HG03457 (cell line): ENCODE data around the gene MTF1.

Experiments used
- ATAC-seq: cut with Tn5 transposase; IDR thresholded peaks from one replicate; pipeline ENCODE4 v1.9.1; 2021; ENCODE audit warnings: moderate number of reproducible peaks; ENCODE audit not compliant: unreplicated experiment

MTF1 gene

DNA sequence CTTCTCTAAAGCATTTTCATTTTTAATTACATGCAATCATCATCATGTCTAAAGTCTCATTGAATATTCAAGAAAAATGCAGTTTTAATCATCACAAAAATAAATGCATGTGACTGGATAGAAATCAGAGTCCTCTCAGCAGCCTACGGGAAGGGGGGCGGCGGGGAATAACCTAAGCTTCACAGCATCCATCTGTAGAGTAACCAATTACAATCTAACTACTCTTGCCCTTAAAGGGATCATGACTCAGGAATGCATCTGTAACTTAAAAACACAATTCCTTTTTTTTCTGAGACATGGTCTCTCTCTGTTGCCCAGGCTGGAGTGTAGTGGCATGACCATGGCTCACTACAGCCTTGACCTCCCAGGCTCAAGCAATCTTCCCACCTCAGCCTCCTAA lies 22.6 kb downstream of the MTF1 start:
- ATAC-seq, result no peak

DNA sequence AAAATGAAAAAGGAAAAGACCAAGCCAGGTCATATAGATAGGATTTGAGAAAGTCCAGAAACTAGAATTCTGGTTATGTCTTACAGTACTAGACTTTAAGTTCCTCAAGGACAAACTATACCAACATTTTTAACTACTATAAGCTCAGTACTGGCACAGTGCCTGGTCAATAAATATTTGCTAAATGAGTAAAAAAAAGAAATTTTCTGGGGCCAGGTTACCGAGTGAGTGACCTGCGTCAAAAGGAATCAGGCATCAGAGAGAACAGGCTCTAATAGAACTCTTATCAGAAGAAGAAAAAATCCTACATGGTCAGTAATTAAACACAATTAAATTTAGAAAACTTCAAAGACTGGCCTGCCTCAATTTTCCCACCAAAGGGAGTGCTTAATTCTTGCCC lies 27.6 kb downstream of the MTF1 start:
- no peak for ATAC-seq

DNA sequence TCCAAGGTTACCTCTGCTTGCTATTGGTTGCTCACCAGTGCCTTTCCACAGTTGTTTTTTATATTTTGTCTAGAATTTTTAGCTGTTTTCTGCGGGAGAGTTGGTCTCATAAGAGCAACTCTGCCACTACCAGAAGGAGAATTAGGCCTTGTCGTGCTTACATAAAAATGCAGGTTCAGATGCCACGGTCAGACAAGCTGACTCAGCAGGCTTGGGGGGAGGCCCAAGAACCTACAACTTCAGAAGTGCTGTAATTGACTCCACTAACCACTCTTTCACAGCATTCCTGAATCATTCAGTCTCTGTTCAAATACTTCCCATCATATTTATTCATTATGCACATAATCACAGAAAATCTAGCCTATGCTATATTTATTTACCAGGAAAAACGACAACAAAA lies 28.3 kb downstream of the MTF1 start:
- no peak for ATAC-seq

DNA sequence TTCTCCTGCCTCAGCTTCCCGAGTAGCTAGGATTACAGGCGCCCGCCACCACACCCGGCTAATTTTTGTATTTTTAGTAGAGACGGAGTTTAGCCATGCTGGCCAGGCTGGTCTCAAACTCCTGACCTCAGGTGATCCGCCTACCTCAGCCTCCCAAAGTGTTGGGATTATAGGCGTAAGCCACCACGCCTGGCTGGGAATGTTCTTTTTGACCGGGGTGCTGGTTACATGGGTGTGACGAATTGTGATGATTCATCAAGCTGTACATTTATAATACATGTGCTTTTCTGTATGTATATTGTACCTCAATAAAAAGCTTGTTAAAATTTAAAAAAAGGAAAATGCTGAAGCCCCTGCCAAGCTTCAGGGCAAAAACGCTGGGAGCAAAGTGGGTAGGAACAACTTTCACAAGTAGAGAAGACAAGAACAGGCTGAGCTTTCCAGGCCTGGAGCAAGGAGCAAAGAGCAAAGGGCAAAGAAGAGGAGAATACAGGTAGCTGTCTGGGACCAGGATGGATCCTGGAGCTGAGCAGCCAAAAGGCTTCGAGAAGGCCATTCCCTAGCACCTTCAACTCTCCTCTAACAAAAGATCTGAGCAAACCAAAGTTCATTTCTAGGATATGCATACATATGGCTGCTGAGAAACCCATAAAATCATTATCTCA lies 30.9 kb downstream of the MTF1 start:
- no peak for ATAC-seq

DNA sequence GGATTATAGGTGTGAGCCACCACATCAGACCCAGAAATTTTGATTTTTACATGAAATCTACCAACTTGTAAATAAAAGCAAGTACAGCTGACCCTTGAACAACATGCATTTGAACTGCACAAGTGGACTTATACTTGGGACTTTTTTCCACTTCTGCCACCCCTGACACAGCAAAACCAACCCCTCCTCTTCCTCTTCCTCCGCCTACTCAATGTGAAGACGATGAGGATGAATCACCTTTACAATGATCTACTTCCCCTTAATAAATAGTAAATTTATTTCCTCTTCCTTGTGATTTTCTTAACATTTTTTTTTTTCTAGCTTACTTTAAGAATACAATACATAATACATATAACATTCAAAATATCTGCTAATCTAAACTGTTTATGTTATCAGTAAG lies 33.9 kb downstream of the MTF1 start:
- ATAC-seq, result no peak

DNA sequence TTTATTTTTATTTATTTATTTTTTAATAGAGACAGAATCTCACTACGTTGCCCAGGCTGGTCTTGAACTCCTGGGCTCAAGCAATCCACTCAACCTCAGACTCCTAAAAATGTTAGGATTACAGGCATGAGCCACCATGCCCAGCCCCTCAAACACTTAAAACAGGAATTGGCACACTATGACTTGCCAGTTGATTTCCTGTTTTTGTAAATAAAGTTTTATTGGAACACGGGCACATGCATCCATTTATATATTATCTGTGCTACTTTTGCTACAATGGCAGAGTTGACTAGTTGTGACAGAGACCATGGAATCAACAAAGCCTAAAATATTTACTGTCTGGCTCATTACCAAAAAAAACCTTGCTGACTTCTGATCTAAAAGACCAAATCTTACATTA lies 35.4 kb downstream of the MTF1 start:
- ATAC-seq, result no peak

DNA sequence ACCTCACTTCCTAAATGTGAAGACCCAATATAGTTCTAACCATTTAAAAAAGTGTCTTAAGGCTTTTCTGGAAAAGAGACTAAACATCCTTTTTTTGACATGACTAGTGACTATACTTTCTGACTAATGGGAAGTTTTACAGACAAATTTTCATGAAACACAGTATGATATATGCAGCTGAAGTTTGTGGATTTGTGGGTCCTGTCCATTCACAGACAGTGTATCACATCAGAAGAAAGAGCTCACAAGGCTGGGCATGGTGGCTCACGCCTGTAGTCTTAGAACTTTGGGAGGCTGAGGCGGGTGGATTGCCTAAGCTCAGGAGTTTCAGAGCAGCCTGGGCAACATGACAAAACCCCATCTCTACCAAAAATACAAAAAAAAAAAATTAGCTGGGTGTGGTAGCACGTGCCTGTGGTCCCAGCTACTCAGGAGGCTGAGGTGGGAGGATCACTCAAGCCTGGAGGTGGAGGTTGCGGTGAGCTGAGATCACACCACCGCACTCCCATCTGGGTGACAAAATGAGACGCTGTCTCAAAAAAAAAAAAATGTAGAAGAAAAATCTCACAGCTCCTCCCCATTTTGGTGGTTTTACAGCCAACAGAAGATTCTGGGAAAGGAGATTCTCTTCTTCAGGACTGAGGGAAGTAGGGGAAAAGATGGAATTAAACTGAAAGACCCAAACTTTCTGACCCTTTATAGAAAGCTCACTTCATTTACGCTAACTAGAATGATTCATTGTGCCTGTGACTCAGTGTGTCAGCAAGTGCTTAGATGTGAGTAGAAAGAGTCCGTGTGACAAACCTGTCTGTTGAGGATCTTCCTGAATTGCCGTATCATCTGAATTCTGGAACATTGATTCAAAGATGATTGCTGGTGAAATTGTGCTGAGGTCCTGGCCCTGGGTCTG lies 36.2 kb downstream of the MTF1 start:
- no peak for ATAC-seq

DNA sequence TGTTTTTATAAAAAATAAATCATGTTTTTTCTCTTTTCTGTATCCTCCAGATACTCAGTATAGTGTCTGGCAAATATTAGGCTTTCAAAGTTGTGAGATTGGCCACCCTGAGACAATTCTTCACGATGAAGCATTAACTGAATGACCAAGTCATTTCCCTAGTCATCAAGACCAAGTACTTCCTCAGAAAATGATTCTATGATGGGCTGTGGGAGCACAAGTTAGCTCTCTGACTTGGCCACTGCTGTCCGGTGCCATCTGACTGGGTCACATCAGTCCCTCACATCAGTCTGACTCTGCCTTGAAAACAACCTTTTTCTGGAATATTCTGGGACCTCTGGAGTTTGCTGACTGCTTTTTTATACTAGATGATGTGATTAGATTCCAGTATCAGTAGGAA lies 37.9 kb downstream of the MTF1 start:
- no peak for ATAC-seq

DNA sequence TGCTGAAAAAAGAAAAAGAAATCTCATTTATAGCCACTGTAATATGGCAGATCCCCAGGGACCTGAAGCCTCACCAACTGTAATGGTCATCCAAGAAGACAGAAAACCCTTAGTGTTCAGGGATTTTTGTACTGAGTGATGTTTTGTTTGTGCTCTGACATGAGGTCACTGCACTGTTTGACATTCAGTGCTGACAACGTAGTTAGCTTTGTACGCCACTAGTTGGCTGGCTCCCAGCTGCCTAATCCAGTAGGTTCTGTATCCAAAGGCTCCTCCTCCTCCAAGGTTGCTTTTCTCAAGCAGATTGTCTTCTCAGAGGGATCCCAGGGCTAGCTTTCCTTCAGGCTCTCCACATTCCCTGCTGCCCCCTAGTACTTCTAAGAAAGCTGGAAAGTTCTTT lies 41.9 kb downstream of the MTF1 start:
- ATAC-seq, result no peak

DNA sequence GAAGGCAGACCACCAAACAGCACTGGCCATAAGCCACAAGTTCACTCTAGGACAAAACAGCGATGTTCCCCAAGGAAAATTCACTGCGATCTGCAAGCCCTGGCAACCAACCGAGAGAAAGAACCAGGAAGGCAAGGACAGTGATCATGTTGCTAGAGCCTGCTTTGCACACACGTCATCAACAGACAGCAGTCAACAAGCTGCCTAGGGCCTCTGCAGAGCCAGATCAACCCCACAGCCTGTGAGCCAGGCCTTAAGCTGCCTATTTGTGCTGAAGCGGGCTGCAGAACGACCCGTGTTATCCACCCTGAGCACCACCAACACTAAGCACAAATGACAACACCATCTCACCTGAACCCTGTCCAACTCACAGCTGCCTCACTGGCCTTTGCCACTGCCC lies 45.1 kb downstream of the MTF1 start:
- no peak for ATAC-seq

DNA sequence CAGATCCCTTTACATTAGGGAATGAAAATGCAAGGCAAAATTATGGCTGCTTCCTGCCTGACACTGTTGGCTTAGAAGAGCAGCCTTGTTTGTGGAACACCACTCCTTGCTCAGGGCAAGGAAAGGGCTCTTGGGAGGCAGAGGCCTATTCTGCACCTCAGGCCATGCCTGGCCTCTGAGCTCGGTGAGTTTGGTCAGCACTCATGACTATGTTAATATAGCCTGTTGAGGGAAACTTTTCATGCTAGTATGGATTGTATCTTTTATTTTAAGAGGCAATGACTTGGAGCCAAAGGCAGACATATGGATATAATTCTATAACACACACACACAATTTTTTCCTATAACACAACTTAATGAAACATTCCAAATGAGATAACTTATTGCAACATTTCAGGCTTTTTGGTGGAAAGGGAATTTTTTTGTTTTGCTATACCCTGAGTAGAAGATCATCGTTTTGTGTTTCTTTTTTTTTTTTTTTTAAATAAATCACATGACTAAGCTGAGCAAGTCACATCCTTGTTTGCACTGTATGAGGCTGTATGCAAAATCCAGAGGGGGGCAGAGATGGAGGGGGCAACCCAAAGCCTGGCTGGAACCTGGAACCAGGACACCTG lies 45.8 kb downstream of the MTF1 start:
- ATAC-seq, result no peak

DNA sequence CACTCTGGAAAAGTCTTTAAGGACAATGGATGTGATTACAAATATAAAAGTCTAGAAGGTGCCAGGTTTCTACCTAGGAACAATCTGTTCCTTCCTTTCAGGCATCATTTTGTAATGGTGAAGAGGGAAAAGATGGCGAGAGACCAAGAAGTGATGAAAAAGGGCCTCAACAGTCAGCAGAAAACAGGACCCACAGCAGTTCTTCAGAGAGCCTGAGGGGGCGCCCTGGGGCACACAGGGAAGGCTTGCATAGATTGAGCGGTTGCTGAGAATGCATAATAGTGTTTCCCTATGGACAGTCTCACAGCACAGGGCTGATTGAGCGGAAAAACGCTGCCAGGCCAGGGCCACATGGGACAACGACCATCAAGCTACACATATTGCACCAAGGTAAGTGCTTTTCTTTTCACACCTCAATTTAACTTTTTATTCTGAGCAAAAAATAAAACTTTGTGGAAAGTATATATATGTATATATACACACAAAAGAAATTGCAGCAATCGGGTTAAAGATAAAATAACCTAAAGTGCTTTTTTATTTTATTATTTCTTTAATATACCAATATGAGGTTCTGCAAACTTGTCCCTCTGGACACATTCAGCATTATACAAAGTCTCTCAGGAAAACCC lies 48.3 kb downstream of the MTF1 start:
- ATAC-seq, result no peak

DNA sequence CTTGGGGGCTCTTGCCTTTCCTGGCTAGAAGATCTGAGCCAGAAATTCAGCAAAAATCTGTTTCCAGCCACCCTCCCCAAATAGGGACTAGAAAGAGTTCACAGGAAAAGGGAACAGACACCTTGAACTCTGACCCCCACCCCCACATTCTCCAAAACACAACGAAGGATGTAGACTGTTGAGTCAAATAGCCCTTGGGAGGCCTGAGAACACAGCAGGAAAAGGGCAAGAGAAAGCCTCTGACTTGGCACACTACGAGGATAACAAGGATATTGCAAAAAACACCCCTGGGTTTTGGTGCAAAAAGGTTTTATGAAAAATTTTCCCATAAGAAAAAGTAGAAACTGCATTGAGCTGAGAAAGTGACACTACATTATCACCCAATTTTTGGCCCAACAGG lies 49.5 kb downstream of the MTF1 start:
- ATAC-seq, result no peak

DNA sequence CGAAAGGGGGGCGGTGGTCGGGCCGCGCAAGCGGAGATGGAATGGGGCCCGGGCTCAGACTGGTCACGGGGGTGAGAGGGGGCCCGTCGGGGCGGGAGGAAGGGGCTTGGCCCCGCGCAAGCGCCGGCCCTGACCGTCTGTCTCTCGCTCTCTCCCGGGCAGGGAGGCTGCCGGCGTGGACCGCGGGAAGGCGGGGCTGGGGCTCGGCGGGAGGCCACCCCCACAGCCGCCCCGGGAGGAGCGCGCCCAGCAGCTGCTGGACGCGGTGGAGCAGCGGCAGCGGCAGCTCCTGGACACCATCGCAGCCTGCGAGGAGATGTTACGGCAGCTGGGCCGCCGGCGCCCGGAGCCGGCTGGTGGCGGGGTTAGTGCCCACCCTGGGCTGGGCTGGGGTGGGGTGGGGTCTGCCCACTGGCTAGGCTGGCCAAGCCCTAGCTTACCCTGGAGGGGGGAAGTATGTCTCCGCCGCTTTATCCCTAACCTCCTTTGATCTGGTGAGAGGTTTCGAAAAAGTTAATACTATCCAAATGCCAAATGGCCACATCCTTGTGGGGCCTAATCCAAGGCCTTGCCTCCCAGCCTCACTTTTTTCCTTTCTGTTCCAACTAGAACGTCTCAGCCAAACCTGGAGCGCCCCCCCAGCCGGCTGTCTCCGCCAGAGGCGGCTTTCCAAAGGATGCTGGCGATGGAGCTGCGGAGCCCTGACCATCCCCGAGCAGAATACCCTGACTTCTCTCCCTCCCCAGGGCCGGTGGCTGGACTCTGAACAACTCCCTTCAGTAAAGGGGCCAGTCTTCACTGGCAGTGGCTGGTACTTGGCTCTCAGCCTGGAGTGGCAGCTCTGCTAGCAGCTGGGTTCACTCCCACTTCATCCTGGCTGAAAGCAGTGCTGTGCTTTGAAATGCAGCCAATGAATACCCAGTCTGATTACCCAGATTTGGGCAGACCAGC lies 50.7 kb downstream of the MTF1 start:
- peak; percentile 27 for ATAC-seq

DNA sequence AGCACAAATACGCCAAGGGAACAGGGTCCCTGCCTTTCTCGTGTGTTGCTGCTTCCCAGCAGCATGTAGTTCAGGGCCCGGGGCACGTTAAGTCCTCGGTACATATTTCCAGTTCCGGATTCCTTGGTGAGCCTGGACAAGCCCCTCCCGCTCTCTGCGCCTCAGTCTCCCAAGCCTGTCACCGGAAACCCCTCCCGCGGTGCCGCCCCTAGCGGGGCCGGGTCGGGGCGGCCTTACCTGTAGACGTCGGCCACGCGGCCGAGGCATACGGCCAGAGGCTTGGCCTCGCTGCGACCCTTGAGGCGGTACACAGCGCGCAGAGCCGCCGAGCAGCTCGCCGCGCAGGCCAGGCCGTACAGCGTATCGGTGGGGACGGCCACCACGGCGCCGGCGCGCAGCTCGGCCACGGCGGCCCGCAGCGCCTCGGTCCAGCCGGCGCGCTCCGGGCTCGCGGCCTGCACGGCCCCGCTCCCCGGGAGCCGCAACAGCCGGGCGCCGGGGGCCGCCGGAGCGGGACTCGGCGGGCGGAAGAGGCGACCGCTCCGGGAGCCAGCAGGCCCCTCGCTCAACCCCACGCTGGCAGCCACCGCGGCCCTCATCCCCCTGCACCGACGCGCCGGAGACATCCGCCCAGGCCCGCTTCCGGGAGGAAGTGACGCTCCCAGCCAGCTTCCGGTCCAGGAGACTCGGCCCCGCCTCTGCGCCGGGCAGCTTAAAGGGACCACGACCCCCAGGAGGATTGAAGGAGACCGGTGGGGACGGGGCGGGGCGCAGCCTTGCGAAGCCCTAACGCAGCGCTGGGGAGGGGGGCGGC lies 51.6 kb downstream of the MTF1 start, which contains the start of the genes C1orf122 and YRDC:
C1orf122 (plus strand) TSS at position 236 of the 814 bp plus-strand sequence. CDS start 615 bp downstream, outside the sequence.
YRDC (minus strand) TSS at position 654 of the 814 bp plus-strand sequence; CDS start at position 626, 28 bp downstream.
- ATAC-seq, result peak; percentile 69

DNA sequence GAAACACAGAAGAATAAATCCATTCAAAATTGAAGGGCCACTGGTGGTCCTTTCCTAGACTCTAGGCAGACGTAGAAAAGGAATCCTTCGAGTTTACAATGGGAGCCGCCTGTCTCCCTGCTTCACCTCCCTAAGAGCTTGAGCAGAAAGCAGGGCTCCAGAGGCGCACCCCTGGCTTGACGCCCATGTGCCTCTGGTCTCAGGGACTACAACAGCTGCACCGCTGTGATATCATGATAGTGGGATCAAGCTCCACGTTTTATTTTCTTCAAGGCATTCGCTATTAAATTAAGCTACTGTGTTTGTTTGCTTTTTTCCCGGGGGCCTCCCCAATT lies 52.2 kb downstream of the MTF1 start:
- ATAC-seq, result no peak

DNA sequence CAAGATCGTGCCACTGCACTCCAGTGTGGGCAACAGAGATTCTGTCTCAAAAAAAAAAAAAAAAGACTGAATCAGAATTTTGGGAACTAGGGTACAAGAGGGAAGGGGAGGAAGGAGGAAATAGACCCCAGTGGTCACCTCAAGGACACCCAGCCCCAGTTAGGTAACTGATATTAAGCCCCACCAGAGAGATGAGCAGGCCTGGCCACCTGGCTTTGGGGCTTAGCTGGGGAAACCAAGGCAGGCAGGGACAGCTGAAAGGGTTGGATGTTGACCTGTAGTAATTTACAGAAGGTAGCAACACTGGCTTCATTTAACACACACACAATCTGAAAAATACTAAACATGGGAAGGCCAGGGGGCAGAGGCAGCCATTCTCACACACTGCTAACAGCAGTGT lies 57.0 kb downstream of the MTF1 start:
- no peak for ATAC-seq

DNA sequence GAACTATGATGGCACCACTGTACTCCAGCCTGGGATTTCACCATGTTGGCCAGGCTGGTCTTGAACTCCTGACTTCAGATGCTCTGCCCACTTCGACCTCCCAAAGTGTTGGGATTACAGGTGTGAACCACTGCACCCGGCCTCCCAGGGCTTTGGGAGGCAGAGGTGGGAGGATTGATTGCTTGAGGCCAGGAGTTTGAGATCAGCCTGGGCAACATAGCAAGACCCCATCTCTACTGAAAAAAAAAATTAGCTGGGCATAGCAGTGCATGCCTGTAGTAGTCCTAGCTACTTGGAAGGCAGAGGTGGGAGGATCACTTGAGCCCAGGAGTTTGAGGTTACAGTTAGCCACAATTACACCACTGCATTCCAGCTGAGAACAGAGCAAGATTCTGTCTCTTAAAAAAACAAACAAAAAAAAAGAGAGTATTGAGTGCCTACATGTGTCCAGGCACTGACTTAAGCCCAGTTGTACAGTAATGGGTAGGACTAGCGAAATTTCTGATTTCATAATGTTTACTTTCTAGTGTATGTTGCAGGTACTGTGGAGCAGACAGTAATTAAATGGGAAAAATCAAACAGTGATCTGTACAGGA lies 61.5 kb downstream of the MTF1 start:
- ATAC-seq, result no peak
